IMR-90 (cell line): Measurements from ENCODE around the gene PACSIN3. TPM values are rescaled to one million over a fixed set of nuclear protein-coding genes. Genes with fewer than 3 reads are reported as not detected.

Experiments used
- ATAC-seq: fragments of 200-7000 bp; cut with Tn5 transposase; 2 replicates; pipeline ENCODE4 v1.9.1; 2020; ENCODE audit warnings: low read depth, mild to moderate bottlenecking, moderate library complexity
- BruUV-seq: library from RNA; stranded (reverse); fragments of 400-500 nt; replicated peaks from 2 replicates; lab custom pipeline; 2021; lab: Mats Ljungman, UMichigan
- CTCF ChIA-PET: fragments of 300-600 bp; formaldehyde crosslinking; extraction: SDS; loops from one replicate; lab custom pipeline; 2021; ENCODE audit warnings: antibody characterized with exemption; lab: Yijun Ruan, JAX
- POLR2A ChIA-PET: fragments of 300-600 bp; sonication (Branson Sonifier 250); formaldehyde crosslinking; loops from one replicate; lab custom pipeline; 2022; ENCODE audit warnings: antibody characterized with exemption; ENCODE audit not compliant: unreplicated experiment; lab: Charles Lee
- DNase-seq: peaks from one replicate; pipeline ENCODE4 v3.0.0; 2013
- H2AFZ ChIP-seq: replicated peaks from 2 replicates; pipeline ENCODE3; 2013; ENCODE audit warnings: low read length, mild to moderate bottlenecking; ENCODE audit not compliant: poor library complexity
- H2AK5ac ChIP-seq: 2 replicates; pipeline ENCODE4 v1.6.1; 2013; ENCODE audit warnings: low read depth, low read length, inconsistent platforms
- H2AK9ac ChIP-seq: replicated peaks from 2 replicates; pipeline ENCODE3; 2013; ENCODE audit warnings: mild to moderate bottlenecking, low read depth, low read length, moderate library complexity; ENCODE audit not compliant: poor library complexity
- H2BK120ac ChIP-seq: 2 replicates; pipeline ENCODE4 v1.6.1; 2013; ENCODE audit warnings: low read depth, low read length, inconsistent platforms
- H2BK15ac ChIP-seq: 3 replicates; pipeline ENCODE4 v1.6.1; 2013; ENCODE audit warnings: low read depth, low read length, inconsistent platforms
- H2BK20ac ChIP-seq: 2 replicates; pipeline ENCODE4 v1.6.1; 2013; ENCODE audit warnings: low read depth, mild to moderate bottlenecking, inconsistent platforms, low read length, moderate library complexity
- H2BK5ac ChIP-seq: 2 replicates; pipeline ENCODE4 v1.6.1; 2013; ENCODE audit warnings: mild to moderate bottlenecking, low read depth, low read length, inconsistent platforms; ENCODE audit not compliant: poor library complexity, severe bottlenecking
- H3K14ac ChIP-seq: replicated peaks from 2 replicates; pipeline ENCODE4 v1.6.1; 2013; ENCODE audit warnings: low read depth, low read length, inconsistent platforms
- H3K18ac ChIP-seq: 2 replicates; pipeline ENCODE4 v1.6.1; 2013; ENCODE audit warnings: low read depth, low read length, control low read depth
- H3K23ac ChIP-seq: 2 replicates; pipeline ENCODE4 v1.6.1; 2013; ENCODE audit warnings: low read depth, low read length, inconsistent platforms
- H3K27ac ChIP-seq: 2 replicates; pipeline ENCODE4 v1.5.1; 2013; ENCODE audit warnings: mild to moderate bottlenecking, control low read depth, low read length; ENCODE audit not compliant: insufficient read depth
- H3K27me3 ChIP-seq: 2 replicates; pipeline ENCODE4 v1.6.1; 2013; ENCODE audit warnings: low read length; ENCODE audit not compliant: control insufficient read depth, insufficient read depth
- H3K36me3 ChIP-seq: 2 replicates; pipeline ENCODE4 v1.6.1; 2013; ENCODE audit warnings: low read length, mixed read lengths; ENCODE audit not compliant: control insufficient read depth, insufficient read depth
- H3K4ac ChIP-seq: 2 replicates; pipeline ENCODE4 v1.6.1; 2013; ENCODE audit warnings: low read depth, low read length, inconsistent platforms
- H3K4me1 ChIP-seq: 2 replicates; pipeline ENCODE4 v1.6.1; 2013; ENCODE audit warnings: low read length, mixed read lengths; ENCODE audit not compliant: control insufficient read depth, insufficient read depth
- H3K4me2 ChIP-seq: 2 replicates; pipeline ENCODE4 v1.6.1; 2013; ENCODE audit warnings: low read depth, mild to moderate bottlenecking, control low read depth, low read length, moderate library complexity
- H3K4me3 ChIP-seq: 2 replicates; pipeline ENCODE4 v1.5.1; 2013; ENCODE audit warnings: low read depth, mild to moderate bottlenecking, control low read depth, low read length, moderate library complexity; ENCODE audit not compliant: insufficient read depth
- H3K56ac ChIP-seq: 2 replicates; pipeline ENCODE4 v1.6.1; 2013; ENCODE audit warnings: low read length, inconsistent platforms; ENCODE audit not compliant: insufficient read depth; ENCODE audit errors: extremely low read depth
- H3K79me1 ChIP-seq, 2 experiments: 2 replicates each; pipeline ENCODE4 v1.6.1; 2013; ENCODE audit warnings: low read length in 2 of 2, inconsistent platforms in 1 of 2, low read depth in 1 of 2
- H3K9ac ChIP-seq: 2 replicates; pipeline ENCODE4 v1.6.1; 2013; ENCODE audit warnings: low read depth, low read length, control low read depth
- H3K9me1 ChIP-seq: 2 replicates; pipeline ENCODE4 v1.6.1; 2013; ENCODE audit warnings: low read length, inconsistent platforms; ENCODE audit not compliant: insufficient read depth
- H3K9me3 ChIP-seq: 2 replicates; pipeline ENCODE4 v1.6.1; 2013; ENCODE audit warnings: low read length; ENCODE audit not compliant: control insufficient read depth, insufficient read depth
- H4K20me1 ChIP-seq: 2 replicates; pipeline ENCODE4 v1.6.1; 2013; ENCODE audit warnings: low read length, inconsistent platforms; ENCODE audit not compliant: insufficient read depth
- H4K5ac ChIP-seq: 2 replicates; pipeline ENCODE4 v1.6.1; 2013; ENCODE audit warnings: mild to moderate bottlenecking, low read depth, low read length, control low read depth
- H4K8ac ChIP-seq, 2 experiments: 2 replicates each; pipeline ENCODE4 v1.6.1; 2013; ENCODE audit warnings: low read depth in 2 of 2, low read length in 2 of 2, control low read depth in 1 of 2, inconsistent platforms in 1 of 2
- H4K91ac ChIP-seq: 2 replicates; pipeline ENCODE4 v1.6.1; 2013; ENCODE audit warnings: low read depth, low read length, inconsistent platforms; ENCODE audit not compliant: insufficient read depth
- MXI1 ChIP-seq: IDR thresholded peaks from 2 replicates; pipeline ENCODE4 v1.6.1; 2012; ENCODE audit warnings: low read depth, mild to moderate bottlenecking, low read length, moderate library complexity, borderline replicate concordance
- WGBS, 2 experiments: methylation state at CpG; one replicate each; pipeline versions ENCODE4 v1.1.5 to v1.1.7; 2013; ENCODE audit warnings: missing lambda C conversion rate in 2 of 2; ENCODE audit not compliant: insufficient read length in 1 of 2; ENCODE audit errors: extremely low coverage in 2 of 2; 5-methylcytosine and 5-hydroxymethylcytosine counted together
- dilution Hi-C: fragments of 300-500 bp; cut with HindIII; formaldehyde crosslinking; loops from one replicate; pipeline ENCODE4 v1.14.3; 2018; ENCODE audit warnings: low sequenced_read_pairs; ENCODE audit not compliant: unreplicated experiment
- in situ Hi-C: fragments of 300-500 bp; cut with MboI; formaldehyde crosslinking; loops from 3 replicates; pipeline ENCODE4 v1.14.3; 2019; ENCODE audit warnings: low sequenced_read_pairs, inconsistent platforms, mixed read lengths
- intact Hi-C: fragments of 100-400 bp; cut with micrococcal nuclease; formaldehyde crosslinking; loops from 2 replicates; pipeline ENCODE4 v1.10.0; 2022
- polyA plus RNA-seq, 3 experiments: library from polyadenylated mRNA; depleted of rRNA; stranded (reverse); fragments of >200 nt; gene quantifications; 2 replicates each; pipeline ENCODE4 v1.2.3, GENCODE V29; 2012; ENCODE audit warnings: low replicate concordance in 1 of 3
- total RNA-seq: library from RNA; depleted of rRNA; stranded (reverse); fragments of >200 nt; gene quantifications from 2 replicates; pipeline ENCODE4 v1.2.3, GENCODE V29; 2012

Gene PACSIN3
- total and polyA plus RNA-seq, 2 of the 4 experiments (the other 2 are of a cell fraction), result 19.2 to 21.1 TPM

- Histone ChIP-seq H3K4ac (no peak overlapping the region), H2AK9ac (no peak overlapping the region), H3K4me3 (no peak overlapping the region), H4K20me1 (peaks cover 41% of the 10 kb centered on the region), H2AFZ (no peak overlapping the region), H3K4me1 (no peaks in the 10 kb centered on the region), H3K36me3 (peaks cover 46% of the 10 kb centered on the region), H4K8ac (no peak overlapping the region), H2BK120ac (no peak overlapping the region), H3K27me3 (no peaks in the 10 kb centered on the region), H3K18ac (no peak overlapping the region), H2BK20ac (no peak overlapping the region), H3K27ac (no peak overlapping the region), H4K91ac (no peak overlapping the region), H4K5ac (no peak overlapping the region), H3K79me1 (peaks cover 2 to 49% of the 10 kb centered on the region in 2 experiments; a peak in 3 of 4 replicates), H2AK5ac (no peak overlapping the region), H2BK15ac (no peak overlapping the region), H3K23ac (no peak overlapping the region), H2BK5ac (no peak overlapping the region), H3K9ac (no peak overlapping the region), H3K4me2 (no peak overlapping the region), H3K56ac (no peak overlapping the region), H3K14ac (no peak overlapping the region), H3K9me1 (no peaks in the 10 kb centered on the region), H3K9me3 (no peaks in the 10 kb centered on the region)
- DNase-seq (no peak), ATAC-seq (no peak)
- ChIA-PET CTCF (no interaction called here), POLR2A (no interaction called here)
- TF ChIP-seq MXI1, result no peak
- intact Hi-C loops, result no loop called here
- dilution Hi-C loops, result no loop called here
- in situ Hi-C loops, result no loop called here
- WGBS, 2 experiments, result 90% methylated on average over 8 of the region's 15 CpGs; no CpG with 5 or more reads in 1 of the 2 experiments
- BruUV-seq, result no TSS peak
These were observed 22.3 kb downstream of the PACSIN3 start for GRCh38 chr11:47163898-47164297.
